HEK293 (cell line): ENCODE results near the gene OR2A25.

Experiments used
- BCL11A ChIP-seq: fragments of 450-650 bp; formaldehyde crosslinking; IDR thresholded peaks from 2 replicates; pipeline ENCODE4 v1.5.1; 2016; ENCODE audit warnings: low read depth, missing biosample characterization, missing genetic modification characterization
- CTCF ChIP-seq: fragments of 450-650 bp; formaldehyde crosslinking; IDR thresholded peaks from 2 replicates; pipeline ENCODE4 v1.5.1; 2016; ENCODE audit warnings: missing biosample characterization, missing genetic modification characterization
- GLIS2 ChIP-seq: fragments of 450-650 bp; formaldehyde crosslinking; IDR thresholded peaks from 2 replicates; pipeline ENCODE4 v1.5.1; 2016; ENCODE audit warnings: missing biosample characterization, missing genetic modification characterization
- PBX3 ChIP-seq: sonication (generic); formaldehyde crosslinking; IDR thresholded peaks from 2 replicates; pipeline ENCODE4 v1.8.1; 2022; ENCODE audit warnings: mild to moderate bottlenecking, moderate library complexity, missing genetic modification reagents
- ZNF133 ChIP-seq: fragments of 450-650 bp; formaldehyde crosslinking; IDR thresholded peaks from 2 replicates; pipeline ENCODE4 v1.5.1; 2016; ENCODE audit warnings: missing biosample characterization, missing genetic modification characterization
- ZNF621 ChIP-seq: fragments of 450-650 bp; formaldehyde crosslinking; IDR thresholded peaks from 2 replicates; pipeline ENCODE4 v1.5.1; 2017; ENCODE audit warnings: missing biosample characterization, missing genetic modification characterization

GRCh38 chr7:144027974-144028373 lies 41.6 kb upstream of the OR2A25 start:
- TF ChIP-seq ZNF621 (tag by site-specific recombination) (no peak), CTCF (tag by site-specific recombination) (no peak), ZNF133 (no peak), PBX3 (CRISPR knock-in tag) (no peak), GLIS2 (tag by site-specific recombination) (no peak), BCL11A (no peak)
